ENCODE measurements around the gene LRRC26.
A peak's percentile ranks its signal among the peaks of the same experiment; 100 is the strongest.

LRRC26 gene

GRCh38 chr9:137191691-137192447 lies 22.0 kb upstream of the LRRC26 start:
- no peak overlapping the region for H3K4me2 ChIP-seq (ENCODE audit: low read length)
- peaks cover 39% of the 10 kb centered on the region for H3K79me2 ChIP-seq (ENCODE audit: control insufficient read depth, low read length)
- H3F3A ChIP-seq (ENCODE audit: control insufficient read depth, insufficient read depth), result no peaks in the 10 kb centered on the region
- TF ChIP-seq EZH2phosphoT487 (IDR thresholded peaks at IDR 0.05; ENCODE audit: borderline replicate concordance, low read length), result no peak
- no peak for TF ChIP-seq CTCF (IDR thresholded peaks at IDR 0.05; ENCODE audit: low read depth, low read length, poor library complexity, severe bottlenecking)
- H3K4me3 ChIP-seq (ENCODE audit: low read length), result no peak overlapping the region
- no peaks in the 10 kb centered on the region for H3K9me3 ChIP-seq (ENCODE audit: control insufficient read depth, insufficient read depth, low read length)
- H3K4me1 ChIP-seq (ENCODE audit: control insufficient read depth, low read length), result peaks cover 23% of the 10 kb centered on the region
- no peak overlapping the region for H3K27ac ChIP-seq (ENCODE audit: low read depth, low read length)
- H3K36me3 ChIP-seq (ENCODE audit: control insufficient read depth, low read length), result peaks cover 39% of the 10 kb centered on the region
- no peaks in the 10 kb centered on the region for H4K20me1 ChIP-seq (ENCODE audit: control insufficient read depth, insufficient read depth, low read depth, low read length)
- H3K27me3 ChIP-seq (ENCODE audit: control insufficient read depth, low read length), result no peaks in the 10 kb centered on the region
- H3K9me2 ChIP-seq (replicated peaks; ENCODE audit: control insufficient read depth, low read length), result no peaks in the 10 kb centered on the region

GRCh38 chr9:137191245-137191644 lies 21.4 kb upstream of the LRRC26 start:
- H3K79me2 ChIP-seq (ENCODE audit: control insufficient read depth, low read length), result peaks cover 45% of the 10 kb centered on the region
- no peaks in the 10 kb centered on the region for H3K27me3 ChIP-seq (ENCODE audit: control insufficient read depth, low read length)
- no peak overlapping the region for H3K4me2 ChIP-seq (ENCODE audit: low read length)
- no peaks in the 10 kb centered on the region for H3F3A ChIP-seq (ENCODE audit: control insufficient read depth, insufficient read depth)
- TF ChIP-seq CTCF (IDR thresholded peaks at IDR 0.05; ENCODE audit: low read depth, low read length, poor library complexity, severe bottlenecking) (no peak), EZH2phosphoT487 (IDR thresholded peaks at IDR 0.05; ENCODE audit: borderline replicate concordance, low read length) (no peak)
- H3K9me3 ChIP-seq (ENCODE audit: control insufficient read depth, insufficient read depth, low read length), result no peaks in the 10 kb centered on the region
- H4K20me1 ChIP-seq (ENCODE audit: control insufficient read depth, insufficient read depth, low read depth, low read length), result no peaks in the 10 kb centered on the region
- H3K27ac ChIP-seq (ENCODE audit: low read depth, low read length), result no peak overlapping the region
- no peaks in the 10 kb centered on the region for H3K9me2 ChIP-seq (replicated peaks; ENCODE audit: control insufficient read depth, low read length)
- H3K36me3 ChIP-seq (ENCODE audit: control insufficient read depth, low read length), result peaks cover 39% of the 10 kb centered on the region
- H3K4me1 ChIP-seq (ENCODE audit: control insufficient read depth, low read length), result peaks cover 29% of the 10 kb centered on the region
- no peak overlapping the region for H3K4me3 ChIP-seq (ENCODE audit: low read length)

GRCh38 chr9:137190315-137190856 lies 20.5 kb upstream of the LRRC26 start:
- H3K4me2 ChIP-seq (ENCODE audit: low read length), result peak overlapping the region; percentile 72
- no peaks in the 10 kb centered on the region for H4K20me1 ChIP-seq (ENCODE audit: control insufficient read depth, insufficient read depth, low read depth, low read length)
- peaks cover 44% of the 10 kb centered on the region for H3K36me3 ChIP-seq (ENCODE audit: control insufficient read depth, low read length)
- no peaks in the 10 kb centered on the region for H3F3A ChIP-seq (ENCODE audit: control insufficient read depth, insufficient read depth)
- H3K27me3 ChIP-seq (ENCODE audit: control insufficient read depth, low read length), result no peaks in the 10 kb centered on the region
- no peaks in the 10 kb centered on the region for H3K9me2 ChIP-seq (replicated peaks; ENCODE audit: control insufficient read depth, low read length)
- peaks cover 29% of the 10 kb centered on the region for H3K4me1 ChIP-seq (ENCODE audit: control insufficient read depth, low read length)
- H3K4me3 ChIP-seq (ENCODE audit: low read length), result peak overlapping the region; percentile 95
- H3K9me3 ChIP-seq (ENCODE audit: control insufficient read depth, insufficient read depth, low read length), result no peaks in the 10 kb centered on the region
- H3K27ac ChIP-seq (ENCODE audit: low read depth, low read length), result no peak overlapping the region
- TF ChIP-seq EZH2phosphoT487 (IDR thresholded peaks at IDR 0.05; ENCODE audit: borderline replicate concordance, low read length), result no peak
- TF ChIP-seq CTCF (IDR thresholded peaks at IDR 0.05; ENCODE audit: low read depth, low read length, poor library complexity, severe bottlenecking), result no peak
- peaks cover 54% of the 10 kb centered on the region for H3K79me2 ChIP-seq (ENCODE audit: control insufficient read depth, low read length)

All from DOHH2 (cell line).